ENCODE results near the gene MAP3K9. TPM values are rescaled to one million over a fixed set of nuclear protein-coding genes. Genes with fewer than 3 reads are reported as not detected.

Gene MAP3K9
- total and polyA plus RNA-seq, 2 of the 8 experiments (the other 6 are each of a cell fraction or from before 2014, with no cell fraction given), result 9.8 to 24.7 TPM

DNA sequence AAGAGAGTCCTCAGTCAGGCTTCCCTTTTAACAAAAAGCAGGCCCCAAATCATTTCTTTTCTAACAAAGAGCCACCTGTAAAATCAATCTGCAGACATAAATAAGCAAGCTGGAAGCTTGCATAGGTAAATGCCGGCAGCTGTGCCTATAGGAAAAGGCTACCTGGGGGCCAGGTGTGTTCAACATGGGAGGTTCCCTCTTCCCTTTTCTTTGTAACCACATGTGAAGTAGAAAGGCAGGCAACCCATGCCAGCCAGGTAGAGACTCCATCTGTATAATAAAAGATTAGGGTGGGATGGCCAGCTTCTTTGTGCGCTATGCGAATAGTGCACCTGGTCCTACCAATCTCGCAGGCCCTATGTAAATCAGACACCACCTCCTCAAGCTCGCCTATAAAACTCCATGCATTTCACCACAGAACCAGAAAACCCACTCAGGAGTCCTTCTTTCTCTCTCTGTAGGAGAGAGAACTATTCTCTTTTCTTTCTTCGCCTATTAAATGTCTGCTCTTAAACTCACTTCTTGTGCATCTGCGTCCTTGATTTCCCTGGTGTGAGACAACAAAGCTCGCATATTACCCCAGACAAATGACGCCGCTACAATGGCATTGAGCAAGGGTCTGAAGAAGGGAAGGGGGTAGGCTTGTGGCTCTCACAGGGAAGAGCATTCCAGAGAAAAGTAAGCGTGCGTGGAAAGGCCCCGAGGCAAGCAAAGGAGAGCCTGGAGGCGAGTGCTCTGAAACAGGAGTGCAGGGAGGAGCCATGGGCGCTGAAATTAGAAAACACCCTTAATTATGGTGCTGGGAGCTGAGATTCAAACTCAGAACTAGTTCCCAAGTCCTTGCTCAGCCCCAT lies 100.4 kb downstream of the MAP3K9 start (continued):
- TF ChIP-seq CHD7 (IDR thresholded peaks at IDR 0.05; ENCODE audit: insufficient replicate concordance, low read length) (no peak), CTBP2 (IDR thresholded peaks at IDR 0.05; ENCODE audit: borderline replicate concordance, insufficient read depth, insufficient read length, low read length) (no peak), CEBPB (IDR thresholded peaks at IDR 0.05; ENCODE audit: low read depth, low read length) (no peak), BCL11A (IDR thresholded peaks at IDR 0.05; ENCODE audit: low read depth in 2 of 2, low read length in 2 of 2) (no peak), FOSL1 (IDR thresholded peaks at IDR 0.05; ENCODE audit: insufficient read depth, low read depth, low read length) (no peak), CTCF (IDR thresholded peaks at IDR 0.05; ENCODE audit: control extremely low read depth in 1 of 3, insufficient read depth in 1 of 3, low read depth in 1 of 3, low read length in 3 of 3) (no peak), SP4 (IDR thresholded peaks at IDR 0.05; ENCODE audit: low read length) (no peak)

All from H1 (cell line).